GM21526 (cell line): ENCODE data around the gene BRINP2.
A peak's percentile ranks its signal among the peaks of the same experiment; 100 is the strongest.

ENCODE experiments used
- ATAC-seq: cut with Tn5 transposase; IDR thresholded peaks from one replicate; pipeline ENCODE4 v1.9.1; 2021; ENCODE audit warnings: moderate library complexity; ENCODE audit not compliant: unreplicated experiment, low FRiP score

Gene BRINP2

GRCh38 chr1:177164380-177165068 is 6.2 kb upstream of the BRINP2 start, which contains the start of gene ASTN1:
ASTN1 (minus strand) TSS chr1:177164712; CDS start chr1:177164676, 36 bp downstream.
- no peak for ATAC-seq

- ATAC-seq = no peak
These were observed 5.7 kb upstream of the BRINP2 start for GRCh38 chr1:177165069-177165439.

GRCh38 chr1:177171536-177172123 is 872 bp downstream of the BRINP2 start:
- no peak for ATAC-seq

GRCh38 chr1:177172272-177172671 is 1.5 kb downstream of the BRINP2 start:
- no peak for ATAC-seq

GRCh38 chr1:177172866-177173265 is 2.1 kb downstream of the BRINP2 start:
- ATAC-seq = no peak

GRCh38 chr1:177173976-177174375 is 3.2 kb downstream of the BRINP2 start:
- ATAC-seq = no peak

GRCh38 chr1:177174921-177175634 is 4.3 kb downstream of the BRINP2 start:
- no peak for ATAC-seq

- ATAC-seq = peak; percentile 12
These were observed 10.5 kb downstream of the BRINP2 start for GRCh38 chr1:177181280-177181630.

GRCh38 chr1:177181631-177182291 is 11.0 kb downstream of the BRINP2 start:
- ATAC-seq = peak; percentile 86

GRCh38 chr1:177183836-177184235 is 13.1 kb downstream of the BRINP2 start:
- no peak for ATAC-seq

- ATAC-seq = no peak
These were observed 14.5 kb downstream of the BRINP2 start for GRCh38 chr1:177185209-177185608.

GRCh38 chr1:177186639-177187038 is 15.9 kb downstream of the BRINP2 start:
- ATAC-seq = no peak

- no peak for ATAC-seq
These were observed 19.7 kb downstream of the BRINP2 start for GRCh38 chr1:177190308-177190970.

GRCh38 chr1:177198243-177198642 is 27.5 kb downstream of the BRINP2 start:
- no peak for ATAC-seq

GRCh38 chr1:177200290-177200689 is 29.5 kb downstream of the BRINP2 start:
- no peak for ATAC-seq

- no peak for ATAC-seq
These were observed 36.1 kb downstream of the BRINP2 start for GRCh38 chr1:177206831-177207355.

- no peak for ATAC-seq
These were observed 38.2 kb downstream of the BRINP2 start for GRCh38 chr1:177208920-177209319.

- ATAC-seq = no peak
These were observed 38.6 kb downstream of the BRINP2 start for GRCh38 chr1:177209357-177209756.

- ATAC-seq = no peak
These were observed 39.3 kb downstream of the BRINP2 start for GRCh38 chr1:177210071-177210470.

- no peak for ATAC-seq
These were observed 40.5 kb downstream of the BRINP2 start for GRCh38 chr1:177211231-177211630.
